Right atrium auricular region (tissue), 2 donors: Measurements from ENCODE around the gene COA3. TPM values are rescaled to one million over a fixed set of nuclear protein-coding genes. Genes with fewer than 3 reads are reported as not detected.

Experiments
- DNase-seq: peaks from one replicate; pipeline ENCODE4 v3.0.0-alpha.2; 2019; ENCODE audit warnings: low spot score
- H3K27ac ChIP-seq, 2 donors: fragments of 200-600 bp; sonication (generic); 1 replicate in 1 of 2; 2 replicates in 1 of 2; pipeline ENCODE4 v1.5.1; 2016 to 2019
- H3K27me3 ChIP-seq, 2 donors: fragments of 200-600 bp; sonication (generic); one replicate each; pipeline versions ENCODE4 v1.5.1 to v1.6.0; 2017 to 2019
- H3K36me3 ChIP-seq: fragments of 200-600 bp; sonication (generic); one replicate; pipeline ENCODE4 v1.5.1; 2016
- H3K4me1 ChIP-seq, 2 donors: fragments of 200-600 bp; sonication (generic); one replicate each; pipeline versions ENCODE4 v1.5.1 to v1.6.0; 2017 to 2019
- H3K4me3 ChIP-seq, 2 donors: fragments of 200-600 bp; sonication (generic); 1 replicate in 1 of 2; 2 replicates in 1 of 2; pipeline ENCODE4 v1.5.1; 2017 to 2019; ENCODE audit warnings: mild to moderate bottlenecking in 1 of 2, moderate library complexity in 1 of 2
- H3K9me3 ChIP-seq, 2 donors: fragments of 200-600 bp; sonication (generic); one replicate each; pipeline ENCODE4 v1.5.1; 2019
- total RNA-seq, 2 donors: library from RNA; depleted of rRNA; stranded (reverse); fragments of >200 nt; gene quantifications; one replicate each; pipeline ENCODE4 v1.1.0, GENCODE V29; 2016
- TF ChIP-seq, protein P1 (sequence below), 2 donors: fragments of 200-600 bp; sonication (generic); IDR thresholded peaks; one replicate each; pipeline ENCODE4 v1.5.1; 2019; ENCODE audit warnings: antibody characterized with exemption in 2 of 2

COA3 gene
- total RNA-seq, 2 donors from 2014 or later = 71.6 to 77.4 TPM

- no peaks in the 10 kb centered on the region for H3K27me3 ChIP-seq
- peak within 1 kb of the TSS; percentile 52 to 57 for H3K4me3 ChIP-seq
- TF ChIP-seq, protein P1, sequence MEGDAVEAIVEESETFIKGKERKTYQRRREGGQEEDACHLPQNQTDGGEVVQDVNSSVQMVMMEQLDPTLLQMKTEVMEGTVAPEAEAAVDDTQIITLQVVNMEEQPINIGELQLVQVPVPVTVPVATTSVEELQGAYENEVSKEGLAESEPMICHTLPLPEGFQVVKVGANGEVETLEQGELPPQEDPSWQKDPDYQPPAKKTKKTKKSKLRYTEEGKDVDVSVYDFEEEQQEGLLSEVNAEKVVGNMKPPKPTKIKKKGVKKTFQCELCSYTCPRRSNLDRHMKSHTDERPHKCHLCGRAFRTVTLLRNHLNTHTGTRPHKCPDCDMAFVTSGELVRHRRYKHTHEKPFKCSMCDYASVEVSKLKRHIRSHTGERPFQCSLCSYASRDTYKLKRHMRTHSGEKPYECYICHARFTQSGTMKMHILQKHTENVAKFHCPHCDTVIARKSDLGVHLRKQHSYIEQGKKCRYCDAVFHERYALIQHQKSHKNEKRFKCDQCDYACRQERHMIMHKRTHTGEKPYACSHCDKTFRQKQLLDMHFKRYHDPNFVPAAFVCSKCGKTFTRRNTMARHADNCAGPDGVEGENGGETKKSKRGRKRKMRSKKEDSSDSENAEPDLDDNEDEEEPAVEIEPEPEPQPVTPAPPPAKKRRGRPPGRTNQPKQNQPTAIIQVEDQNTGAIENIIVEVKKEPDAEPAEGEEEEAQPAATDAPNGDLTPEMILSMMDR (IDR thresholded peaks at IDR 0.05) = no peak
- H3K9me3 ChIP-seq = no peaks in the 10 kb centered on the region
- no peak for DNase-seq
- peak within 1 kb of the TSS; percentile 65 to 78 for H3K27ac ChIP-seq
- H3K4me1 ChIP-seq = peaks cover 0 to 28% of the 10 kb centered on the region in 2 donors
- H3K36me3 ChIP-seq = no peaks in the 10 kb centered on the region
Measured at GRCh38 chr17:42760652-42761581, 37.6 kb downstream of the COA3 start, which contains the start of gene RAMP2. RAMP2 (plus strand) TSS chr17:42761227; CDS start chr17:42761262, 35 bp downstream.

- Histone ChIP-seq H3K9me3 (no peaks in the 10 kb centered on the region), H3K4me3 (peak overlapping the region; percentile 9 to 57), H3K27me3 (no peaks in the 10 kb centered on the region), H3K4me1 (peaks cover 0 to 28% of the 10 kb centered on the region in 2 donors), H3K27ac (peak overlapping the region; percentile 65 to 78), H3K36me3 (no peaks in the 10 kb centered on the region)
- DNase-seq = no peak
- TF ChIP-seq, protein P1 (IDR thresholded peaks at IDR 0.05) = no peak
Measured at GRCh38 chr17:42759982-42760651, 38.4 kb downstream of the COA3 start.

DNA sequence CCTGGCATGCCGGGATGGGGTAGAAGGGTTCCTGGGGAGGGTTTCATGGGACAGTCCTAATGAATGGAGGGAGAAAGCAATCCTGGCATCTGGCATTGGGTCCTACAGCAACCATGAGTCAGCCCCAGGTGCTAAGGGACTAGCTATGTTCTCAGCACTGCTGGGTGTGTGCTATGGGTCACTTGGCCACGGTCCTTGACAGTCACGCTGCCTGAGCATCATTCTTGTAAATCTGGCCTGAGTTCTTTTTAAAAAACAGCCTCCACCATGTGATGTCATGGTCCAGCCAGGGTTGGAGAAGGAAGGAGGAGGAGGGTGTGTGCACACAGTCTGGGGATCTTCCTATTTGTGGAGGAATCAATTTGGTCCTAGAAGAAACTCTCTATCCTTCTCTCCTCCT, 43.7 kb downstream of the COA3 start:
- DNase-seq = peak; percentile 90
- peak overlapping the region in 1 of 2 donors; percentile 31 for H3K27ac ChIP-seq

GRCh38 chr17:42751628-42752027, 46.9 kb downstream of the COA3 start:
- Histone ChIP-seq H3K36me3 (no peaks in the 10 kb centered on the region), H3K27me3 (no peaks in the 10 kb centered on the region), H3K4me3 (no peak overlapping the region), H3K9me3 (no peaks in the 10 kb centered on the region), H3K4me1 (peaks cover 0 to 39% of the 10 kb centered on the region in 2 donors), H3K27ac (no peak overlapping the region)
- no peak for DNase-seq
- TF ChIP-seq, protein P1 (IDR thresholded peaks at IDR 0.05) = no peak

More for the DNA sequence above, 43.7 kb downstream of the COA3 start:
- Histone ChIP-seq H3K9me3 (no peaks in the 10 kb centered on the region), H3K36me3 (no peaks in the 10 kb centered on the region), H3K27me3 (no peaks in the 10 kb centered on the region), H3K4me3 (no peak overlapping the region), H3K4me1 (peaks cover 0 to 19% of the 10 kb centered on the region in 2 donors)
- TF ChIP-seq, protein P1 (IDR thresholded peaks at IDR 0.05) = no peak

DNA sequence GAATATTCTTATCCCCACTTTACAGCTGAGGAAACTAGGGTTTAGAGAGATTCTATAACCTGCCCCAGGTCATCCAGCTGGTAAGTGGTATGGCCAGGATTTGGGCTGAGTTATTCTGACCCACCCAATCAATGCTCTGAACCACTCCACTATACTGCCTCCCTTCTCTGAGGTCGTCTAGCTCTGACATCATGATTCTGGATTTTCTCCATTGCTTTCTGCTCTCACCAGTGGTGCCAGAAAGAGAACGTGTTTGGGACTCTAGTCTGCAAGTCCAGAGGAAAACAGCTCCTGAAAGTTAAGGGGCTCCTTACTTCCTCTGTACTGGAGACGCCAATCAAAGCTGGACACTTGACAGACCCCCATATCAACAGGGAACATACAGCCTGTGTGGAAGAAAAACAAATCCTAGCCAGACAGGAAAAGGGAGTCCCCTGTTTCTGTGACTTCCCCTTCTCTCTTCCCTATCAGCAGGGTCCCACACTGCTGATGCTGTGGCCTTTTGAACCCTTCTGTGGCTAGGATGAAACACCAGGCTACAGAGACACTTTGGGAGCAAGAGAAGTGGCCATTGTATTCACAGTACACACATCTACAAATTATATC, 47.7 kb downstream of the COA3 start:
- H3K9me3 ChIP-seq = no peaks in the 10 kb centered on the region
- no peak overlapping the region for H3K4me3 ChIP-seq
- DNase-seq = no peak
- no peaks in the 10 kb centered on the region for H3K36me3 ChIP-seq
- H3K27me3 ChIP-seq = no peaks in the 10 kb centered on the region
- H3K4me1 ChIP-seq = peaks cover 0 to 39% of the 10 kb centered on the region in 2 donors
- TF ChIP-seq, protein P1 (IDR thresholded peaks at IDR 0.05) = no peak
- H3K27ac ChIP-seq = peak overlapping the region; percentile 48
